HL-60/S4 (cell line): ENCODE data around the gene RTKN2.
"Not testable (repeated sequence)": the region's sequence is repeated elsewhere in the genome, so short reads cannot be mapped to it uniquely, and the experiment has no call there.

Experiments
- in situ Hi-C: fragments of 300-500 bp; cut with MboI; formaldehyde crosslinking; loops from 2 replicates; pipeline ENCODE4 v1.14.3; 2022; ENCODE audit warnings: low sequenced_read_pairs

RTKN2 gene, protein sequence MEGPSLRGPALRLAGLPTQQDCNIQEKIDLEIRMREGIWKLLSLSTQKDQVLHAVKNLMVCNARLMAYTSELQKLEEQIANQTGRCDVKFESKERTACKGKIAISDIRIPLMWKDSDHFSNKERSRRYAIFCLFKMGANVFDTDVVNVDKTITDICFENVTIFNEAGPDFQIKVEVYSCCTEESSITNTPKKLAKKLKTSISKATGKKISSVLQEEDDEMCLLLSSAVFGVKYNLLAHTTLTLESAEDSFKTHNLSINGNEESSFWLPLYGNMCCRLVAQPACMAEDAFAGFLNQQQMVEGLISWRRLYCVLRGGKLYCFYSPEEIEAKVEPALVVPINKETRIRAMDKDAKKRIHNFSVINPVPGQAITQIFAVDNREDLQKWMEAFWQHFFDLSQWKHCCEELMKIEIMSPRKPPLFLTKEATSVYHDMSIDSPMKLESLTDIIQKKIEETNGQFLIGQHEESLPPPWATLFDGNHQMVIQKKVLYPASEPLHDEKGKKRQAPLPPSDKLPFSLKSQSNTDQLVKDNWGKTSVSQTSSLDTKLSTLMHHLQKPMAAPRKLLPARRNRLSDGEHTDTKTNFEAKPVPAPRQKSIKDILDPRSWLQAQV

DNA sequence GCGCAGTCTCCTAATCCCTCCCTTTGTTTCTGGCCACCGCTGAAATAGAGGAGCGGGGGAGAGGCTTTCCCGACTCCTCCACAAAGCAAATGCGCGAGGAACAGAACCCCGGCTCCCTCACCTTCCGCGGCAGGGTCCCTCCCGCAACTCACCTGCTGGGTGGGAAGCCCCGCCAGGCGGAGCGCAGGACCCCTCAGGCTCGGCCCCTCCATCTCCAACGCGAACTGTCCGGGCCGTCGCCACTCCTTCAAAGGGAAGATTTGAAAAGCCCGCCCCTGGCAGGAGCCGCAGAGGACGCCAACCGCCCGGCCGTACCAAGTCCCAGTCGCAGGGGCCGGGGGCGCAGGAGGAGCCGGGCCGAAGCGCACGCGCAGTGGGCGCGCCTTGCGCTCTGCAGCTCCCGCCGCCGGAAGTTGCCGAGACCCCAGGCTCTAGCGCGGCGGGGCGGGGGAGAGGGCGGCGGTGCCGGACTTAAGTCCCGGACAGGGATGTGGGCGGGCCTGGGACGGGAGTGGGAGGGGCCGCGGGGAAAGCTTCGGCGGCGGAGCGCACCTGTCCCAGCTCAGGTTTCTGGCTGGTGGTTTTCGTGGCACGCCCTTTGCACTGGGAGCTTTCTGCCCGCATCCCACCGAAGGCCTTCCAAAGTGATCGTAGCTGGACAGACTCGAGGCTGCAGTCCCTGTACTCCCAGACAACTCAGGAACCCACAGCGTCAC is at the start of gene RTKN2:
Gene RTKN2, minus strand, starts transcription at position 446 of the 716 bp plus-strand sequence. Its CDS starts 234 bp downstream, at position 212.
- in situ Hi-C loops = no loop called here

DNA sequence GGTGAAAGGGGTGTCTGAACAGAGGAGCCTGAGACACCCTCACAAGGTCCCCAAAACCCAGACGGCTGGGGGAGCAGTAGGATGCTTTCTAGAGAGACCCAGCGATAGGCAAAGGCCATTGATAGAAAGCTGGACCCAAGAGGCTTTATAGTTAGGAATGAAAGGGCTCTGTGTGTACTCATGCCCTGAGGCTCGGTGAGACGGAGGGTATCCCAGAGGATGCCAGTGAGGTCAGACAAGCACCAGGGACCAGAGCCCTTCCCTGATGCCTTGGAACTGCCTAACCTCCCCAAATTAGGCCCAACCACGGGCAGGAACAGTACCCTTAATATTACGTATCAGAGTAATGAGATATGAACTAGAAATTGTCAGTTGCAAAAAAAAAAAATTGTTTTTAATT is 48.6 kb upstream of the RTKN2 start:
- in situ Hi-C loops = no loop called here

DNA sequence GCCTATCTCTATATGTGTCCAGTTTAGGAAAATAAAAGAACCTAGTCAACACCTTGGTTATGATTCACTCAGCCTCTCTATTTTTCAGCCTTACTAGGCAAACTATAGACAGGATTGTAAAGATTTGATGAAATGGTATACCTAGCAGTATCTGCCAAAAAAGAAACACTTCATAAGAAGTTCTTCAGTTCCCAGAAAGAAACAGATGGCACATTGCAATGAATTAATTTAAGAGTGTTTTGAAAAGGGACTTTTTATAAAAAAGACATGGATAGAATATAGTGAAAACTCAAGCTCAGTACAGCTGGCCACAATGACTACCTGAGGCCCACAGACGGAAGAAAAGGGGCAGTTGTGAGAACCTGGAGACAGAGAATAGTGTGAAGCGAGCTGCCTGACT is 40.6 kb upstream of the RTKN2 start:
- in situ Hi-C loops = no loop called here

DNA sequence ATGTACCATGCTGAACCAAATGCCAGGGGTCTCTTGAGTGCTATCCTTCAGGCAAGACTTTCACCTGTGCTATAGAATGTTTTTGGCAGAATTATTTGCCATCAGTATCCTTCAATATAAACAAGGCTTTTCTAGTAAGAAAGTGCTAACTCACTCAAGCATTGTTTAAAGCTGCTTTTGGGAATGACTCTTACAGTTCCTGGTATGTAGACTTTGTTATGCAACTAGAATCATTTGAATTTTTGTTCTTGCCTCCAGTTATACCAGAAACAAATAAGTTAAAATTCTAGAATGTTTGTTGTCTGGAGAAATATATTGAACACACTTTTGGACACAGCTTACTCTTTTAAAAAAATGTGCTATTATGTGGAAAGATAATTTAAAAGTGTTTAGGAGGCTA is 39.5 kb upstream of the RTKN2 start:
- in situ Hi-C loops = no loop called here

DNA sequence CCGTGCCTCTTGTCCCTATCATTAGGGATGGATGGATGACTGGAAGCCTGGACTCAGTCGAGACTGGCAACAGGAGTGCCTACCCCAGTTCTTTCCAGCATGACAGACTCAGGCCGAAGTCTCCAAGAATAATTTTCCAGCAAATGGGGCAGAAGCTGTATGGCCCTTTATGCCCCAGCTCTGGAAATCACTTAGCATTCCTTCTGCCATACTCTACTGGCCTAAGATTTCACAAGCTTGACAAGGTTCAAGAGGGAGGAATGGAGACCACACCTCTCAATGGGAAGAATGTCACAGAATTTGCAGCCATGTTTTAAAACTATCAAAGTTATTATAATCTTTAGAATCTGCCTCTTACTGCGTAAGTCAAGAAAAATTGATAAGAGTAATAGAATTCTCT is 39.0 kb upstream of the RTKN2 start:
- in situ Hi-C loops = no loop called here

DNA sequence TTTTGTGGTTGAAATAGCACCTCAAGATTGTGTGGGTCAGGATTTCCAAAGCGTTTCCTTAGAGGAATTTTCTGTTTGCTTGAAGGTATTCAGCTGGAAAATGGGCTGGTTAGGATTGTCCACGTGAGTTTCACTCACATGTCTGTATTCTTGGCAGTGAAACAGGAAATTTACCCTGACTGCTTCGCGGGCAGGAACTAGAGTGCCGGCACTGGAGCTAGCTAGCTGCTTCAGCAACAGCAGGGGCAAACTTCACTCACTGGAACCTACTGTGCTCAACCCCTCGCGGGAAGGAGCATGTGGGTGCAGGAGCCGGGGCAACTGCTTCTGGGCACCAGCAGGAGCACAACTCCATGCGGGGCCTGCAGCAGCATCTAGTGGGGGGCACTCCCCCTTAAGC is 38.0 kb upstream of the RTKN2 start:
- in situ Hi-C loops = no loop called here

DNA sequence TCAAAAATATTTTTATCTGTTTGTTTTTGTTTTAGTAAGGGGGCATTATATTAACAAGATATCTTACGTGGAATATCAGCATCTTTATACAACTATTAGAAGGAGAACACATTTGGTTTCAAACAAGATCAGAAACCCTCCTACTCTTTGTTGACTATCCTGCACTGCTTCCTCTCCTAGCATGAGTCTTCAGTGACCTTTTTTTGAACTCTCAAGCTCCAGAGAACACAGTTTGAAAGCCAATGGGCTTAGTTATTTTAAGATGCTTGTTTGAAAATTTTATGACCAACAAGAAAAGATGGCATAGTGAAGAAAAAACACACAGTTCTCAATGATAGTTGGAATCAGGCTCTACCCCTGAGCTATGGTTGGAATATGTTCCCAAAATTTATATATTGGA is 37.2 kb upstream of the RTKN2 start:
- in situ Hi-C loops = no loop called here

DNA sequence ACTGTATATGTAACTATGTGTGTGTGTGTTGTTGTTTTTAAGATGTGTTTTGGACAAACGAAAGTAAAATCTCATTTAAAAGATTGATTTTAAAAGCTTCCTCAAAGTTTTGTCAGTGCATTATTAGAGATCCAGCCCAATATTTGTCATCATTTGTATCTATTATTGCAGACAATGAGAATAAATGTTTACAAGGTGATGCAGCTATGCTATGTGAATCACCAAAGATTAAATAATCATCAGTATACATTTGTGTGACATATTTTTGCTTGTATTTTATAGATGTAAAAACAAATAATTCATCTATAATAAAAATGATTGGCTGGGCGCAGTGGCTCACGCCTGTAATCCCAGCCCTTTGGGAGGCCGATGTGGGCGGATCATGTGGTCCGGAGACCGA is 35.3 kb upstream of the RTKN2 start:
- in situ Hi-C loops = no loop called here

DNA sequence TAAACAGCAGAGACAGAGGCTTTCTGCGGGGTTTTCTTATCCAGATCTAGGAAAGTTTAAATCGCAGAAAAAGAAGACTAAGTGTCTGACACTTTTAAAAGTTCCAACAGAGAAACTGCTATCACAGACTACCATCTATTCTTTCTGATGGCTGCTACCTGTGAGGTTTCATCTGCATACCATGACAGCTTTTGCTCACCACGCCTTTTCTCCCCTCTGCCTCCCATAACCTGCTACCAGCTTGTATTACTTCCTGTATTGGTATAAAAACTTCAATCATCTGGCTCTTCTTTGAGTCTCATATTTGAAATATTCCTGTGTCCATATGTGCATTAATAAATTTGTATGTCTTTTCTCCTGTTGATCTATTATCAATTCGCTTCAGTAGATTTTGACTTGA is 34.1 kb upstream of the RTKN2 start:
- in situ Hi-C loops = no loop called here

DNA sequence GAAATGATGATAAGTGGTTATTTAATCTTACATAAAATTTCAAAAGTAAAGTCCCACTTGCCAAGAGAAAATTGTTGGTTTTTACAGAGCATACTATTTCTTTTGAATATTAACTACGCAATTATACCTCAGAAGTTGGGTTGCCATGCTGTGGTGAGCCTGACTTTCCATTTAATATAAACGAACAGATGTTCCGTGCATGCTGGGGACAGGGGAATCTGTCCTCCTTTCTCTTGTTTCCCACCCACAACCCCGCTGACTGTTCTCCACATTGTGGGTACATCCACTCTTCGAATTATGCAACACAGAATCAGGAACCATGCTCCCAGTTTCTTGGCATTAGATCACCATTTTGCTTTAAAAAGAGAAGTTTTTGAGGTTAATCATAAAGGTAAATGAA is 29.2 kb upstream of the RTKN2 start:
- in situ Hi-C loops = no loop called here

DNA sequence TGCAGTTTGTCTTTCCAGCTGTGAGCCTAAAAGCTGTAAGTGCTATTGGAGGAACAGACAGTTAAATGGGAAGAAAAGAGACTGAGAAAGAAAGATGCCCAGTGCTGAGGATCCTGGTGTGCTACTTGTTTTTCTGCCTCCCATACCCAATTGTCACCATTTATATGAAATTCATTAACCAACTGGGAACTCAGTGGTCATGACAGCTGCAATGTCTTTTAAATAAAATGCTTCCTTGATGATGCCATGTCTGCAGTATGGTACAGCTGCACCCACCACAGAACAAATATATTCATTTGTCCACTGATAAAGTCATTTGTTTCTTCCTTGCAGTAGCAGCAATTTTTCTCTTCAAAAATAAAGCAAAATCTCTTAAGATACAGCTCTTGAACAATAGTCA is 15.6 kb upstream of the RTKN2 start:
- in situ Hi-C loops = no loop called here

DNA sequence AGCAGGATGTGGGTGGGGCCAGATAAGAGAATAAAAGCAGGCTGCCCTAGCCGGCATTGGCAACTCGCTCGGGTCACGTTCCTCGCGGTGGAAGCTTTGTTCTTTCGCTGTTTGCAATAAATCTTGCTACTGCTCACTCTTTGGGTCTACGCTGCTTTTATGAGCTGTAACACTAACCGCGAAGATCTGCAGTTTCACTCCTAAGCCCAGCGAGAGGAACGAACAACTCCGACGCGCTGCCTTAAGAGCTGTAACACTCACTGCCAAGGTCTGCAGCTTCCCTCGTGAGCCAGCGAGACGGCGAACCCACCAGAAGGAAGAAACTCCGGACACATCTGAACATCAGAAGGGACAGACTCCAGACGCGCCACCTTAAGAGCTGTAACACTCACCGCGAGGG is 12.7 kb upstream of the RTKN2 start:
- in situ Hi-C loops = not testable (repeated sequence)

DNA sequence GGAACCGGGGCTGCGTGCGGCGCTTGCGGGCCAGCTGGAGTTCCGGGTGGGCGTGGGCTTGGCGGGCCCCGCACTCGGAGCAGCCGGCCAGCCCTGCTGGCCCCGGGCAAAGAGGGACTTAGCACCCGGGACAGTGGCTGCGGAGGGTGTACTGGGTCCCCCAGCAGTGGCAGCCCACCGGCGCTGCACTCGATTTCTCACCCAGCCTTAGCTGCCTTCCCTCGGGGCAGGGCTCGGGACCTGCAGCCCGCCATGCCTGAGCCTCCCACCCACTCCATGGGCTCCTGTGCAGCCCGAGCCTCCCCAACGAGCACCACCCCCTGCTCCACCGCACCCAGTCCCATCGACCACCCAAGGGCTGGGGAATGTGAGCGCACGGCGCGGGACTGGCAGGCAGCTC is 11.7 kb upstream of the RTKN2 start:
- in situ Hi-C loops = not testable (repeated sequence)

DNA sequence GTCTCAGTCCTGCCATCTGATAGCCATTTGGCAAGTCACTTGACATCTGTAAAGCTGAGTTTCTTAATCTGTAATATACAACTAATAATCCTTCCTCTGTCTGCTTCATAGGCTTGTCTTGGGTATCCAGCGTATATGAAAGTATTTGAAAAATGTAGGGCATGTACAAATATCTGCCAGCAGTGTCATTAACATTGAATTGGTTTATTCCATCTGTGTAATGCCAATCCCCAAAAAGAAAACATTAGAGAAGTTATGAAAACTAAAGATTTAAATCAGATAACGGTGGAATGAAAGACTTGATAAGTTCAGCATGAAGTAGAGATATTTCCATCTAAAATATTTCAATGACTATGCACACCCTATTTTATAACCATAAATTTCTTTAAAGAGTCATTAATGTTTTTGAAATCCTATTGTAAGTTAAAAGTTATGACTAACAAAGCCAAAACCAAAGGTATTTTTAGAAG is 9.8 kb upstream of the RTKN2 start:
- in situ Hi-C loops = no loop called here

DNA sequence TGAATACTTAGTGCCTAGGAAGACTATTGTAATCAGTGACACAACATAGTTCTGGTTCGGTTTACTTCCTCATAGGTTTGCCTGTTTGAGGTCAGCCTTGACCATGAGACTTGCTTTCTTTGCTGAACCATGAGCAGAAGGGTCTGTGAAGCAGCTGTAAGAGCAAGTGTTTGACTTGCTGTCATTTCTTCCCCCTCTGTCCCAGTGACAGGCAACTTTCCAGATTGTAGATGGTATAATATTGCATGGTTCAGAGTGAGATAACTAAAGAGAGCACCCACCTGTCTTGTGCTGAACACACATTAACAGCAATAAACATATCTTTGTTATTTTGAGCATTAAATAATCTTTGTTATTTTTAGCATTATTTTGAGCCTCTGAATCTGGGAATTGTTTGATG is 9.3 kb upstream of the RTKN2 start:
- in situ Hi-C loops = no loop called here

DNA sequence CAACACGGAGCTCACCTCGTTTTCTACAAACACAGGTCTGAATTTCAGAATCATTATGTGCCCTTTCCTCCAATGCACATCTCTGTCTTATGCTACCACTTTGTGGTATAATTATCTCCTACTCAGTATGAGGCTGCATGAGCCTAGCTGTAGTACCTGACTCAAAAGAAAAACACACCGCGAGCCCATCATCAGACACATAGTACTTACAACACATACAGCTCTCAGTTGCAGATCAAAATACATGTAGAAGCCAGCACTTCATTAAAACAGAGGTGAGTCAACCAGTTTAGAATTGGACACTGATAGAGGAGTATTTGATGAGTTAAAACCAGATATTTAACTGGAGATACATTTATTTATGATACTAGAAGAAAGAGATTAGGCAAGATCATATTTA is 1.4 kb upstream of the RTKN2 start:
- in situ Hi-C loops = no loop called here

DNA sequence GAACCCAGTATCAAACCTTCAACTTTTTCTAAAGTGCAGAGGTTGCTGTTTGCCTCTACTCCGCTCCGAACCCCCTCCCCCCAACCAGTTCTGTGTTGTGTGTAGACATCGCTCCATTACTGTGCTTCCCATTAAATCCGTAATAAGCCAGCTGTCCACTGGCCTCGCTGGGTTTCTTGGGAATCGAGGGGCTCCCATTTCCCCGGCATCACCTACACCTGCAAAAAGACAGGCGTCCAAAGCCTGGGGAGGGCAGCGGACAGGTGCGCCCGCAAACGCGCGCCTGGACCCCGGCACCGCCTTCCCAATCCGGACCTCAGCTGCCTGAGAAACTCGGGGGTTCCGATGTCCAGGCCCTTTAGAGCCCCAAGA is 631 bp downstream of the RTKN2 start:
- in situ Hi-C loops = no loop called here

DNA sequence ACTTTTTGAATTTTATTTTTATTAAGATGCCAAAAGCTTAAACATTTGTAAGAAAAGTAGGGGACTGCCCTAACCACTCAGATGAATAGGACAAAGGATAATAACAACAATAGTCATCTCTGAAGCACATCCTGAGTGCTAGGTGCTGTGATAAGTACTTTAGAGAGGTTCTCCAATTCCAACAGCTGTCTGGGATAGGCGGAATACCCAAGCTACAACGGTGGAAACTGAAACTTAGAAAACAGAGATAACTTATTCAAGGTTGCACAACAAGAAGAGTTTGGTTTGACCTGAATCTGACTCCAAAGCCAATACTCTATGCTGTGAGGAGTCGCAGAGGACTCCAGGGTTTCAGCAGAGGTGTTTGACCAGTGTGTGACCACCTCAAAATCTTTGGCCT is 2.0 kb downstream of the RTKN2 start:
- in situ Hi-C loops = no loop called here

DNA sequence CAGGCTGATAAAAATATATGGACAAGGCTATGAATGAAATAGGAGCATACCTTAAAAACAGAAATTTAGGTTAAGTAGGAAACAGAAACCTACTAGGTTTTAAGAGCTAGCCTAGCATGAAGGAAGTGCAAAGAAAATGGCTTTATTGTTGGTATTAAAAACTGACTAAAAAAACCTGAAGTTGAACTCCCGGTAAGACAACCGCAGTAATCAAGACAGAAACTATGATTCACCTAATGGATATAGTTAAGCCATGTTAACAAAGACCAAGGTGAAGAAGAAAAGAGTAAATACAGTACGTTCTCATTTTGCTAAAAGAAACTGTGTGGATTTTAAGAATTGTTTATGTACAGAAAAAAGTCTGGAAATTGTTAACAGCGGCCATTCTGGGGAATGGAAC is 2.5 kb downstream of the RTKN2 start:
- in situ Hi-C loops = no loop called here

DNA sequence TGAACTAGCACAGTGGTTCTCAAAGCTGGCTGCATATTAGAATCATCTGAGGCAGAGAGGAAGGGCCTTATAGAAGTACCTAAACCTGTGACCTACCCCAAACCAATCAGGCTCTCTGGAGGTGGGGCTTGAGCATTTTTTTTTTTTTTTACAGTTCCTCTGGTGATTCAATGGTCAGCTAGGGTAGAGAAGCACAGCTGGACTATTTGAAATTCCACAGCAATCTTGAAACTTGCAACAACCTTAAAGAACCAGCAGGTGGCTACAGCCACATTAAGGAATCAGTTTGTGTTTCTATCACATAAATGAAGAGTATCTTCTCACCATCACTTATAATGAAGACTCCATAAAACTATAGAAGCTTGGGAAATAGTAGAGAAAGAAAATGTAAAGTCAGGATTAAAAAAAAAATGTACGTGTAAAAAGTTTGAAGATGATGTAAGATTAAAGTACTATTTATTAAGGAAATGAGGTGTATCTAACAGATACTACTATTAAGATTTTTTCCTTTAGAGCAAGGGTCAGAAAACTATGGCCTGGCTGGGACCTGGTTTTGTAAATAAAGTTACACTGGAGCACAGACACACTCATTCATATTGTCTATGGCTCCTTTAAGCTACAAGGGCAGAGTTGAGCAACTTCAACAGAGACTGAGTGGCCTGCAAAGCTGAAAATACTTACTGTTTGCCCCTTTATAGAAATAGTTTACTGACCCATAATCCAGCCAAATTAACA is 3.8 kb downstream of the RTKN2 start:
- in situ Hi-C loops = no loop called here

DNA sequence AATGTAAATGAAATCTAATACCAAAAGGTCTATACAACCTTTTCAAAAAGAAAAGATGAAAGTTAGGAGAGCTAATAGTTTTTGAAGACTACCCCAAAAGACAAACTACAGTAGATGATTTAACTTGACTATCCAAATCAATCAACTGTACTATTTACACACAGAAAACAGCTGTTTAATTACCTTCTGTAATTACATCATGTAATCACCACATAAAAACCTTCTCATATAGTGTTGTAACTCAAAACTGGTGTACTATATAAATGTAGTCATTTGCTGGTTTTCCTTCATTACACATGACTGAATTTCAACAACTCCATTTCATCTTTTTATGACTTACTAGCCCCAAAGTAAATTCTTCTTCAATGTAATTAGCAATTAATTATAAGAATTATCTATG is 4.5 kb downstream of the RTKN2 start:
- in situ Hi-C loops = no loop called here
